Bone marrow (tissue), 2 donors: Measurements from ENCODE around the gene CCDC187.

Source experiments
- DNase-seq, 2 donors: peaks; one replicate each; lab custom pipeline; 2025; lab: John Stamatoyannopoulos, UW

CCDC187 gene

GRCh38 chr9:136283291-136284235, 20.3 kb downstream of the CCDC187 start:
- DNase-seq = peak; percentile 17 to 18

- no peak for DNase-seq
Observed at GRCh38 chr9:136282272-136282861, 21.5 kb downstream of the CCDC187 start.

- DNase-seq = no peak
Observed at GRCh38 chr9:136281421-136282271, 22.2 kb downstream of the CCDC187 start.

GRCh38 chr9:136280535-136281315, 23.2 kb downstream of the CCDC187 start:
- no peak for DNase-seq

- no peak for DNase-seq
Observed at GRCh38 chr9:136279471-136279870, 24.4 kb downstream of the CCDC187 start.

- no peak for DNase-seq
Observed at GRCh38 chr9:136278894-136279293, 25.0 kb downstream of the CCDC187 start.

- DNase-seq = no peak
Observed at GRCh38 chr9:136278221-136278620, 25.7 kb downstream of the CCDC187 start.

- no peak for DNase-seq
Observed at GRCh38 chr9:136277746-136278145, 26.1 kb downstream of the CCDC187 start.

GRCh38 chr9:136276716-136277115, 27.2 kb downstream of the CCDC187 start:
- DNase-seq = no peak

GRCh38 chr9:136275655-136276429, 28.1 kb downstream of the CCDC187 start:
- DNase-seq = no peak

- no peak for DNase-seq
Observed at GRCh38 chr9:136274786-136275654, 28.9 kb downstream of the CCDC187 start.

GRCh38 chr9:136273921-136274785, 29.7 kb downstream of the CCDC187 start:
- DNase-seq = no peak

- DNase-seq = no peak
Observed at GRCh38 chr9:136273244-136273865, 30.5 kb downstream of the CCDC187 start.

- DNase-seq = no peak
Observed at GRCh38 chr9:136270173-136270705, 33.7 kb downstream of the CCDC187 start.

GRCh38 chr9:136268735-136269134, 35.2 kb downstream of the CCDC187 start:
- DNase-seq = no peak

GRCh38 chr9:136268318-136268717, 35.6 kb downstream of the CCDC187 start:
- no peak for DNase-seq

- peak; percentile 57 to 87 for DNase-seq
Observed at GRCh38 chr9:136267261-136268111, 36.4 kb downstream of the CCDC187 start.
